HG03571 (cell line): ENCODE data around the gene PRRX2.
"Not testable (repeated sequence)": the region's sequence is repeated elsewhere in the genome, so short reads cannot be mapped to it uniquely, and the experiment has no call there.

ENCODE experiments used
- ATAC-seq: cut with Tn5 transposase; IDR thresholded peaks from one replicate; pipeline ENCODE4 v1.9.1; 2021; ENCODE audit not compliant: unreplicated experiment

Gene PRRX2

GRCh38 chr9:129653823-129654553 is 11.5 kb upstream of the PRRX2 start:
- no peak for ATAC-seq

- no peak for ATAC-seq
These were observed 10.8 kb upstream of the PRRX2 start for GRCh38 chr9:129654554-129655040.

GRCh38 chr9:129655154-129655553 is 10.3 kb upstream of the PRRX2 start:
- no peak for ATAC-seq

- no peak for ATAC-seq
These were observed 9.8 kb upstream of the PRRX2 start for GRCh38 chr9:129655696-129656095.

GRCh38 chr9:129656795-129657390 is 8.6 kb upstream of the PRRX2 start:
- no peak for ATAC-seq

GRCh38 chr9:129661029-129661428 is 4.4 kb upstream of the PRRX2 start:
- no peak for ATAC-seq

DNA sequence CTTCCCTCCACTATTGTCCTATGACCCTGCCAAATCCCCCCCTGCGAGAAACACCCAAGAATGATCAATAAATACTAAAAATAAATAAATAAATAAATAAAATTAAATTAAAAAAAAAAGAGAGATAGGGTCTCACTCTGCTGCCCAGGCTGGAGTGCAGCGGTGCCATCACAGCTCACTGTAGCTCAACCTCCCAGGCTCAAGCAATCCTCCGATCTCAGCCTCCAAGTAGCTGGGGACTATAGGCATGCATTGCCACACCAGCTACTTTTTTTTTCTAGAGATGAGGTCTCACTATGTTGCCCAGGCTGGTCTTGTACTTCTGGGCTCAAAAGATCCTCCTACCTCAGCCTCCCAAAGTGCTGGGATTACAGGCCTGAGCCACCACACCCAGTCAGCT is 3.2 kb upstream of the PRRX2 start:
- ATAC-seq, result not testable (repeated sequence)

GRCh38 chr9:129664746-129665388 is 580 bp upstream of the PRRX2 start:
- ATAC-seq, result no peak

- ATAC-seq, result no peak
These were observed 520 bp downstream of the PRRX2 start for GRCh38 chr9:129665814-129666520.

DNA sequence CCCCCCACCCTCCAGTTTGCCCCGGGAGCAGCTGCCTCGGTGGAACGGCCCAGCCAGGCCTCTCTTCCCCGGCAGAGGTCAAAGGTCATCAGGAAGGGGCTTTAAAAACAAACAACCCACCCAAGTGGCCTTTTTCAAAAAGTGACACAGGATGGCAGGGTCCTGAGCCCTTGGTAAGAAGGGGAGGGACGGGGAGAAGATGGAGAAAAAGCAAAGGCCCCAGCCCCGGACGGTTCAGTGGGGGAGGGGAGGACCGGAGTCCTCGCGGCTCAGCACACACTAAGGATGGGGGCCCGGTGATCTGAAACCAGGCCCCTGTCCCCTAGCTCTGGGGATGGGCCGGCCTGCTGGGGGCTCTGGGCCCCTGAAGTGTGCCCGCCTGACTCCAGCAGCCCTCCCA is 1.1 kb downstream of the PRRX2 start:
- ATAC-seq, result no peak

DNA sequence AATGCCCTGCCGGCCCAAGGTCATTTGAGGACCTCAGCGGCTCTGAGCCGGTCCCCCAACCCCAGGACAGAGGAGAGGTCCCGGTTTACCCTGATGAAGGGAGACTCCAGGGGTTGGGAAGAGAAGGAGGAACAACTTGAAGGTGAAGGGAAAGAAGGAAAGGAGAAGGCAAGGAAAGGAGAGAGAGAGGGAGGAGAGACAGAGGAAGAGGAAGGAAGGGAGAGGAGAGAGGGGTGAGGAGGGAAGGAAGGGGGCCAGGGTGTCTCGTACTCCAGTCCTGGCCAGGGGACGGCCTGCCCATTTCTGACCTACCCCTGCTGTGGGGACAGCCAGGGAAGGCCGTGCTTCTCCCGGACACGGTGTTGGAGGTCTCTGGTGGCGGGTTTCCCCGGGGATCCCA is 1.9 kb downstream of the PRRX2 start:
- no peak for ATAC-seq

DNA sequence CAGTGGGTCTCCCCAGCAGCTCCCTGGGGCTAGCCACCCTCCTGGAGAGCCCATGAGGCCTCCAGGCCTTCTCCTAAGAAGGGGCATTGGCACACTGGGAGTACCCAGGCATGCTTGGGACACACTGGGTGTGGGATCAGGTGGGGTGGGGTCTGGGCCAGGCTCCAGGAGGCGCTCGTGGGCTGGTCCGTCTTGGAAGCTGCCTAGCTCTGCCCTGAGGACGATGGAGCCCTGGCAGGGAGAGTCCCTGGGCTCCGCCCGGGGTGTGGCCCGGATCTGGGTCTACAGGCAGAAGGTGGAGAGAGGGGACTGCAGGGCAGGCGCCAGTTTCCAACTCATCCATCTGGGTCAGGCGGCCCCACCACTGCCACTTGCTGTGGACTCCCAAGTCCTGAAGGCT is 2.4 kb downstream of the PRRX2 start:
- ATAC-seq, result no peak

GRCh38 chr9:129669141-129669718 is 3.8 kb downstream of the PRRX2 start:
- ATAC-seq, result no peak

- ATAC-seq, result no peak
These were observed 4.5 kb downstream of the PRRX2 start for GRCh38 chr9:129669946-129670345.

DNA sequence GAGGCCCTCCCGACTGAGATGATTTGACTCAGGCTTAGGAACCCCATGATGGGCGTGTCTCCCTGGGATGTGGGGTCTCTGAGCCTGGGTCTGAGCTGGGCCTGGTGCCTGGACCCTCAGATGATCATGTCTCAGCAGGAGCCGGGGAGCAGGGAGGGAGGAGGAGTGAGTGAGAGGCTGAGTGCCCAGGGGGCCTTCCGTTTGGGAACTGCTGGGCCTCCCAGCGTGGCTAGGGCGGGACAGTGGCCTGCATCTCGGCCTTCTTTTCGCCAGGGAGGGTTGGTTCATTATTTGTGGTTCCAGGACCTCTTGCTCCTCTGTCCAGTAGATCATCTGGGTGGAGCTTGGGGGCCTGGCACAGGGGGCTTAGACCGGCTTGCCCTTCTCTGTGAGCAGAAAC is 5.6 kb downstream of the PRRX2 start:
- ATAC-seq, result no peak

- ATAC-seq, result no peak
These were observed 6.1 kb downstream of the PRRX2 start for GRCh38 chr9:129671519-129671918.

DNA sequence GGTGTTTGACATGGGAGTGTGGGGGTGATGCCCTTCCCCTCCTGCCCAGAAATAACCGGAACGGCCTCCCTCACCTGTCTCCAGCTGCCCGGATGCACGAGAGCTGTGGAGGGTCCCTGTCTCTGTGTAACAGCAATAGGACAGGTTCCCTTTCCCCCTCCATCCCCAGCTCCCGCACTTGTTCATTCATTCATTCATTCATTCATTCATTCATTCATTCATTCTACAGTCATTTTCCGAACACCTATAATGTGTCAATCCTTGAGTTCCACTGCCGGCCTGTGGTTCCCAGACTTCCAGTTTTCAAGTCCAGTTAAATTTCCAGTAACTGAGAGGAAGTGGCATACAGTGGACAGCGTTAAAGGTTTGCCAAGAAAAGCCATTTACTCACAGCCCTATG is 7.3 kb downstream of the PRRX2 start:
- no peak for ATAC-seq

DNA sequence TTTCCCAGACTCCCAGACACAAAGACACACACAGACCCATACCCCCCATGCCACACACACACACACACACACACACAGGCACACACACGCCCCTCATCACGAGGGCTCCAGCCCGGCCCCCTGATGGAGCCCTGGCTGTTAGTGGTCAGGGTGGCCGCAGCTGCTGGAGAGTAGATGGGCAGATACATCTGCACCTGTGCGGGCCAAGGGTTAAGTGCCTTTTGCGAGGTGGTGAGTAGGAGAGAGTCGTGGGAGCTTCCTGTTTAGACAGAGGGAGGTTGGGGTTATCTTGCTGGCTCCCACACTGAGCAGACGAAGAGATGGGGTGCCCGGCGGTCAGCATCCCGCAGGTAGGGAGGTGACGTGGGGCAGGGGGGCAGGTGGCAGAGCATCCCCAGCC is 8.2 kb downstream of the PRRX2 start:
- no peak for ATAC-seq

- ATAC-seq, result no peak
These were observed 8.8 kb downstream of the PRRX2 start for GRCh38 chr9:129674229-129674628.

DNA sequence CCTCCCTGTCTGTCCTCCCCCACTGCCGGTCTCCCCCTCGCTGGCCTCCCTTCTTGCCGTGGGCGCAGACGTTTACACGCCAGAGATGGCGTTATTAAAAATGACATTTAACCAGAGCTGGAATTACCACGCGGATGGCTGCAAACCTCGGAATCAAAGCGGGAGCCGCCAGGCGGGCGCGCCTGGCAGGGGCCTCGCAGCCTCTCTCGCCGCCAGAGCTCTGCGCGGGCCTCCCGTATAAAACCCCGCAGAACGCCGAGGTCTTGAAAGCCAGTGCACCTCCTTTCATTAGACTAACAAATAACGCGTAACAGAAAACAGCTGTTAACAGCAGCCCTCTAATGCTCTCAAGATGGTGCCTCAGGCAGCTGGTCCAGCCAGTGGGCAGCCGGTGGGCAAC is 10.2 kb downstream of the PRRX2 start:
- ATAC-seq, result no peak

DNA sequence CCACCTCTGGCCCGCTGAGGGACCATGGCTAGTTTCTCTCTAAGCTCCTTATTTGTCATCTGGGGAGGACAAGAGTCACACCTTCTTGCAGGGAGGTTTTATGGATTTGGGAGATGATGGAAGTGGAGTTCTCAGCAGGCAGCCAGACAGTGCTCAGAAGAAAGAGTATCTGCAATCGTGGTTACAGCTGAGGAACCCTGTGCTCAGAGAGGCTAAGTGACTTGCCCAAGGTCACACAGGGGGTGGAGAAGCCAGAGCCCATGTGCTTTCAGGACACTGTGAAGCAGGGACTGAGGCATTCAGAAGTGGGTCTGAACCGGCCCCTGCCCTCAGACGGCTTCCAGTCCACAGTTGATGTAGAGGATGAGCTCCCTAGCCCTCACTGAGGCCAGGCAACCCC is 10.8 kb downstream of the PRRX2 start:
- no peak for ATAC-seq
